Adrenal gland (tissue), 5 donors: ENCODE results near the gene PTPRD.

Experiments used
- POLR2A ChIP-seq, 2 donors: fragments of 450-650 bp; IDR thresholded peaks; one replicate each; pipeline ENCODE4 v1.6.1; 2017; ENCODE audit warnings: antibody characterized with exemption in 2 of 2, mild to moderate bottlenecking in 2 of 2, moderate library complexity in 1 of 2
- TF ChIP-seq, protein P1 (sequence below), 6 experiments: fragments of 450-650 bp in 4 of 6; fragments of 200-600 bp in 2 of 6; sonication (generic) in 1 of 6; IDR thresholded peaks; 1 replicate in 5 of 6; 2 replicates in 1 of 6; pipeline versions ENCODE4 v1.5.1 to v1.8.0; 2016 to 2021; ENCODE audit warnings: antibody characterized with exemption in 6 of 6, mild to moderate bottlenecking in 2 of 6, moderate library complexity in 1 of 6
- donor health status: DM: no; HTN: no; CAD: no.

DNA sequence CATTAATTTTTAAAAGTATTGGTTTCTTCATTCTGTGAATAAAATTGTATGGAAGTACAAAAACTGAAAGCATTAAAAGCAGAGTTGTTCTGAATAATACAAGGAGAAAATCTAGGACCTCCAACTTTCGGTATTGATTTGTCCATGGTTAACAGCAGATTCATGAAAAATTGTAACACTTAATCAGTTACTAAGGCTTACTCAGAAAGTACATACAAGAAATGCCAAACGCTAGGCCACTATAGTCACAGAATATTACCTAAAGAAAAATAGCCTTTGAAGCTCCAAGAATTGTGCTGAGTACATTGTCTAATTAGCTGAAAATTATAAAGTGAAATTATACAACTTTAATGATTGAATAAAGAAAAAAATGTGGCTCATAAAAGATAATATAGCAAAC, 271.7 kb downstream of the PTPRD start:
- TF ChIP-seq POLR2A (IDR thresholded peaks at IDR 0.05), result no peak
- TF ChIP-seq, protein P1, sequence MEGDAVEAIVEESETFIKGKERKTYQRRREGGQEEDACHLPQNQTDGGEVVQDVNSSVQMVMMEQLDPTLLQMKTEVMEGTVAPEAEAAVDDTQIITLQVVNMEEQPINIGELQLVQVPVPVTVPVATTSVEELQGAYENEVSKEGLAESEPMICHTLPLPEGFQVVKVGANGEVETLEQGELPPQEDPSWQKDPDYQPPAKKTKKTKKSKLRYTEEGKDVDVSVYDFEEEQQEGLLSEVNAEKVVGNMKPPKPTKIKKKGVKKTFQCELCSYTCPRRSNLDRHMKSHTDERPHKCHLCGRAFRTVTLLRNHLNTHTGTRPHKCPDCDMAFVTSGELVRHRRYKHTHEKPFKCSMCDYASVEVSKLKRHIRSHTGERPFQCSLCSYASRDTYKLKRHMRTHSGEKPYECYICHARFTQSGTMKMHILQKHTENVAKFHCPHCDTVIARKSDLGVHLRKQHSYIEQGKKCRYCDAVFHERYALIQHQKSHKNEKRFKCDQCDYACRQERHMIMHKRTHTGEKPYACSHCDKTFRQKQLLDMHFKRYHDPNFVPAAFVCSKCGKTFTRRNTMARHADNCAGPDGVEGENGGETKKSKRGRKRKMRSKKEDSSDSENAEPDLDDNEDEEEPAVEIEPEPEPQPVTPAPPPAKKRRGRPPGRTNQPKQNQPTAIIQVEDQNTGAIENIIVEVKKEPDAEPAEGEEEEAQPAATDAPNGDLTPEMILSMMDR (IDR thresholded peaks at IDR 0.05), result no peak
